NB4 (cell line): Measurements from ENCODE around the gene GLIPR1L2.

Experiments used
- CTCF ChIP-seq: IDR thresholded peaks from one replicate; pipeline ENCODE4 v1.5.1; 2012; ENCODE audit warnings: low read depth, low read length
- MYC ChIP-seq: IDR thresholded peaks from 2 replicates; pipeline ENCODE4 v1.6.1; 2011; ENCODE audit warnings: low read depth, low read length

- TF ChIP-seq CTCF (no peak), MYC (no peak)
Observed at GRCh38 chr12:75481774-75482173, 90.9 kb downstream of the GLIPR1L2 start.
